ENCODE data around the gene USP32. TPM values are rescaled to one million over a fixed set of nuclear protein-coding genes. Genes with fewer than 3 reads are reported as not detected.

The USP32 gene
- total RNA-seq, 1 experiment from 2014 or later, result 73.5 TPM

DNA sequence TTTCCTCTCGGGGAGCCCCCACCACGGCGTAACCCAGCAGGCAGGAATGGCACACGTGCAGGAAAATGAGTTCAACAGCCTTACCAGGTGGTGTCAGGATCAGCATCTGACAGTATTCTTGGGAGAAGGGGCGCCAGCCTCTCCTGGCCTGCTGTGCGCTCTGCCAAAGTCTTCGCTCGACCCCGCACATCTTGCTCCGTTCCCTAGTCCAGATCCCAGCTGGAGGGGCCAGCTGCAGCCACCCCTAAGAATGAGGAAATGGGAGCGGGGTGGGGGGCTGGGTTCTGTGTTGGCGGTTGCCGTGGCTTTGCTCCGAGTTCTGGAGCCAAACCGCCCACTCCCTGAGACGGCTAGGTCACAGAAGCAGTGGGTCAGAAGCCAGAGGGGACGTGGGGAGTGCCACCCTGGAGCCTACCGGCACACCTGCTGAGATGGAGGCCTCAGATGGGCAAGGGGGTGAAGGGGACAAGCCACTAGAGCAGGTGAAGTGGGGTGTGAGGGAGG is 30.3 kb upstream of the USP32 start, which contains the start of gene CHCT1:
TSS of gene CHCT1 (plus strand) at position 328 of the 504 bp plus-strand sequence. CDS start at position 432, 104 bp downstream.
- Histone ChIP-seq H3K56ac (ENCODE audit: insufficient read length, low read depth, low read length) (no peak within 1 kb of the TSS), H3K23me2 (ENCODE audit: insufficient read length, low read depth, low read length, poor library complexity, severe bottlenecking) (no peaks in the 10 kb centered on the region), H3K4ac (ENCODE audit: low read depth, low read length) (no peak within 1 kb of the TSS), H2AK5ac (ENCODE audit: insufficient read length, low read length) (no peak within 1 kb of the TSS), H2BK120ac (ENCODE audit: low read depth, low read length, poor library complexity, severe bottlenecking) (no peak within 1 kb of the TSS), H3K27ac (ENCODE audit: insufficient read length, low read depth, low read length) (no peak within 1 kb of the TSS), H3K23ac (ENCODE audit: insufficient read length, low read depth, low read length) (no peak within 1 kb of the TSS), H4K20me1 (ENCODE audit: control insufficient read depth, insufficient read depth, insufficient read length) (no peaks in the 10 kb centered on the region), H2BK20ac (ENCODE audit: low read depth, low read length, poor library complexity, severe bottlenecking) (no peak within 1 kb of the TSS), H4K8ac (replicated peaks; ENCODE audit: insufficient read length, low read depth, low read length) (no peak within 1 kb of the TSS), H3K14ac (ENCODE audit: insufficient read depth, low read length) (peak within 1 kb of the TSS; percentile 90; the same call in 1 of the 2 replicates), H2AFZ (ENCODE audit: low read length) (no peak within 1 kb of the TSS), H3K27me3 (ENCODE audit: insufficient read depth, low read length) (no peaks in the 10 kb centered on the region), H3K79me1 (ENCODE audit: insufficient read depth, low read depth, low read length, poor library complexity, severe bottlenecking) (no peaks in the 10 kb centered on the region), H3K9me3 (ENCODE audit: control insufficient read depth, low read depth, low read length) (no peaks in the 10 kb centered on the region), H3K4me1 (ENCODE audit: insufficient read depth, low read length) (no peaks in the 10 kb centered on the region; the same call in 1 of the 2 replicates), H2BK12ac (ENCODE audit: insufficient read length, low read depth, low read length) (no peak within 1 kb of the TSS), H2BK5ac (ENCODE audit: insufficient read length, low read length) (no peak within 1 kb of the TSS), H4K91ac (ENCODE audit: insufficient read length, low read depth, low read length) (no peak within 1 kb of the TSS), H4K5ac (ENCODE audit: insufficient read length, low read depth, low read length) (no peak within 1 kb of the TSS), H3K4me2 (ENCODE audit: insufficient read depth, insufficient read length, low read length) (peak within 1 kb of the TSS; percentile 19), H3K9ac (ENCODE audit: extremely low read depth, insufficient read length, low read length) (no peak within 1 kb of the TSS), H3K79me2 (ENCODE audit: insufficient read depth, low read length) (no peaks in the 10 kb centered on the region), H3K18ac (ENCODE audit: insufficient read length, low read depth, low read length) (peak within 1 kb of the TSS; percentile 52), H3T11ph (ENCODE audit: low read length) (no peak within 1 kb of the TSS), H2BK15ac (ENCODE audit: low read depth, low read length) (no peak within 1 kb of the TSS)
- no peak within 1 kb of the TSS for H3K27ac Mint-ChIP-seq
- peaks cover 3 to 7% of the 10 kb centered on the region in 2 experiments; a peak in 4 of 5 replicates for H3K9me3 Mint-ChIP-seq
- H3K4me1 Mint-ChIP-seq, result peaks cover 14 to 15% of the 10 kb centered on the region in 2 experiments
- peaks cover 10% of the 10 kb centered on the region for H3K27me3 Mint-ChIP-seq (ENCODE audit: low read depth)
- peak; percentile 73 for DNase-seq
- TF ChIP-seq CTCF (conservative IDR thresholded peaks at IDR 0.05), result no peak
- no peaks in the 10 kb centered on the region for H3K36me3 Mint-ChIP-seq (ENCODE audit: insufficient read depth in 1 of 3, low read depth in 3 of 3)
- no CpG with 5 or more reads among the region's 18 CpGs for WGBS (ENCODE audit: extremely low coverage, insufficient read length, low lambda C conversion rate)
- peak within 1 kb of the TSS; percentile 66 to 77 for H3K4me3 Mint-ChIP-seq
